Activated T-cell treated with anti-CD3 and anti-CD28 coated beads, Interleukin-2, amount 50 U/mL, for 72 hours (primary cell): ENCODE data around the gene SLC35E2B. TPM values are rescaled to one million over a fixed set of nuclear protein-coding genes. Genes with fewer than 3 reads are reported as not detected.
A peak's percentile ranks its signal among the peaks of the same experiment; 100 is the strongest.

ENCODE experiments used
- ATAC-seq, 2 donors: fragments of 150-1000 bp; cut with Tn5 transposase; replicated peaks in 1 of 2; 2 replicates each; pipeline ENCODE4 v1.10.0; 2021; ENCODE audit warnings: moderate library complexity in 2 of 2, mild to moderate bottlenecking in 1 of 2
- DNase-seq, 2 donors: peaks; one replicate each; pipeline ENCODE4 v3.0.0; 2021 to 2022; ENCODE audit warnings: mixed read lengths in 1 of 2
- H3K27ac Mint-ChIP-seq: one replicate; pipeline ENCODE4 v1.8.0; 2022; ENCODE audit warnings: mild to moderate bottlenecking, moderate library complexity, mixed read lengths
- H3K27me3 Mint-ChIP-seq: one replicate; pipeline ENCODE4 v1.8.0; 2022; ENCODE audit warnings: low read depth, mixed read lengths
- H3K36me3 Mint-ChIP-seq, 2 donors: one replicate each; pipeline ENCODE4 v1.8.0; 2022; ENCODE audit warnings: mixed read lengths in 2 of 2, mild to moderate bottlenecking in 1 of 2; ENCODE audit not compliant: insufficient read depth in 2 of 2
- H3K4me1 Mint-ChIP-seq: one replicate; pipeline ENCODE4 v1.8.0; 2022; ENCODE audit warnings: low read depth, mixed read lengths
- H3K4me3 Mint-ChIP-seq, 2 donors: one replicate each; pipeline ENCODE4 v1.8.0; 2022; ENCODE audit warnings: mild to moderate bottlenecking in 2 of 2, mixed read lengths in 2 of 2, moderate library complexity in 2 of 2
- H3K9me3 Mint-ChIP-seq, 2 donors: one replicate each; pipeline ENCODE4 v1.8.0; 2022; ENCODE audit warnings: mixed read lengths in 2 of 2
- total RNA-seq, 2 donors: library from RNA; stranded (reverse); gene quantifications; one replicate each; pipeline ENCODE4 v1.2.3, GENCODE V29; 2022

The SLC35E2B gene
- total RNA-seq, 2 donors from 2014 or later: 42.0 to 43.1 TPM

- ATAC-seq: no peak
- H3K4me1 Mint-ChIP-seq: peaks cover 16% of the 10 kb centered on the region
- no peak overlapping the region for H3K4me3 Mint-ChIP-seq
- no peaks in the 10 kb centered on the region for H3K9me3 Mint-ChIP-seq
- no peak overlapping the region for H3K27ac Mint-ChIP-seq
- peaks cover 0 to 4% of the 10 kb centered on the region in 2 donors for H3K36me3 Mint-ChIP-seq
- DNase-seq: no peak
- H3K27me3 Mint-ChIP-seq: no peaks in the 10 kb centered on the region
Measured at GRCh38 chr1:1618396-1619068, 74.1 kb downstream of the SLC35E2B start.

GRCh38 chr1:1617925-1618324 lies 74.7 kb downstream of the SLC35E2B start:
- Mint-ChIP-seq H3K9me3 (no peaks in the 10 kb centered on the region), H3K36me3 (peaks cover 0 to 4% of the 10 kb centered on the region in 2 donors), H3K4me3 (peak overlapping the region in 1 of 2 donors; percentile 10), H3K4me1 (peaks cover 19% of the 10 kb centered on the region), H3K27ac (no peak overlapping the region), H3K27me3 (no peaks in the 10 kb centered on the region)
- DNase-seq (no peak), ATAC-seq (no peak)

DNA sequence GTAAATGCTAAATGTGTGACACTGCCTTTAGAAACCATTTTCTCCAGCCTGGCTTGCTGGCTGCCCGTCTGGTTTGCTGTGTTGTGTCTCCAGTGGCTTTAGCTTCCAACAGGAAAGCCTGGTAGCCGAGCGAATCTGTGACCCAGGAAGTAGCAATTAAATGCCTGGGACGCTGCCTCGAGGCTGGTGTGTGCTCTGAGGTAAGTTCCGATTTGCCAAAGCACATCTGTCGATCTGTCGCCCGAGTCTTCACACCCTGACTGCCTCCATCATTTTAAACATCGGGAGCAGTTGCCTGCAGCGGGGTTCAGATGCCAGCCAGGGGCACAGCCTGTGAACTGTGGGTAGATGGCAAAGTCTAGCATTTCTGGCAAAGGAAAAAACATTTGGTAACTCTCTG lies 75.1 kb downstream of the SLC35E2B start:
- Mint-ChIP-seq H3K27ac (peak overlapping the region; percentile 3), H3K36me3 (peaks cover 0 to 4% of the 10 kb centered on the region in 2 donors), H3K4me1 (peaks cover 19% of the 10 kb centered on the region), H3K9me3 (no peaks in the 10 kb centered on the region), H3K27me3 (no peaks in the 10 kb centered on the region), H3K4me3 (peak overlapping the region; percentile 86)
- ATAC-seq (no peak), DNase-seq (no peak)

DNA sequence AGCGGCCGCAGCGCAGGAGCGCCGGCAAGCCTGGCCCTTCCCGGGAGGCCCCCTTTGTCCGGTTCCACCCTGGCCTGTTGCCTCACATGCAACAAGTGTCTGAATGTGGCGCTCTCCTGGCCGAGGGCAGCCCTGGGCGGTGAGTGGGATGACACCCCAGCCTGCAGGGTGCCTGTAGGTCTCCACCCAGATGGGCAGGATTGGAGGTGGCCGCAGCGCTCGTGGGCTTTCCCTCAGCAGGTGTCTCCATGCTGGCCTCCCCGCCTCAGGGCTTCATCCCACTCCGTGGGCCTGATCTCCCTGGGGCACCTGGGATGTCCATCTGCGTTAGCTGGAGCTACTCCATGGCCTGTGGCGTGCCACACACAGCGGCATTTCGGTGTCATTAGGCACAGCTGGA lies 75.8 kb downstream of the SLC35E2B start:
- Mint-ChIP-seq H3K4me1 (peaks cover 19% of the 10 kb centered on the region), H3K27me3 (no peaks in the 10 kb centered on the region), H3K9me3 (no peaks in the 10 kb centered on the region), H3K36me3 (peaks cover 0 to 4% of the 10 kb centered on the region in 2 donors), H3K4me3 (peak overlapping the region; percentile 86), H3K27ac (peak overlapping the region; percentile 87)
- DNase-seq: no peak
- ATAC-seq: no peak

GRCh38 chr1:1616045-1616790 lies 76.4 kb downstream of the SLC35E2B start:
- DNase-seq: peak; percentile 62 to 70
- peaks cover 19% of the 10 kb centered on the region for H3K4me1 Mint-ChIP-seq
- H3K36me3 Mint-ChIP-seq: peaks cover 0 to 4% of the 10 kb centered on the region in 2 donors
- peak overlapping the region; percentile 87 for H3K27ac Mint-ChIP-seq
- H3K27me3 Mint-ChIP-seq: no peaks in the 10 kb centered on the region
- peak; percentile 26 to 36 for ATAC-seq
- no peaks in the 10 kb centered on the region for H3K9me3 Mint-ChIP-seq
- peak overlapping the region; percentile 86 for H3K4me3 Mint-ChIP-seq

GRCh38 chr1:1615256-1616044 lies 77.1 kb downstream of the SLC35E2B start, which contains the start of gene MIB2:
MIB2 (plus strand) TSS chr1:1615500; CDS start chr1:1623453, 7,953 bp downstream.
- Mint-ChIP-seq H3K9me3 (no peaks in the 10 kb centered on the region), H3K36me3 (peaks cover 0 to 4% of the 10 kb centered on the region in 2 donors), H3K4me1 (peaks cover 19% of the 10 kb centered on the region), H3K27ac (peak within 1 kb of the TSS; percentile 97), H3K4me3 (peak within 1 kb of the TSS; percentile 96 to 100), H3K27me3 (no peaks in the 10 kb centered on the region)
- DNase-seq (peak; percentile 98 to 99), ATAC-seq (peak; percentile 86 to 87)

- Mint-ChIP-seq H3K9me3 (no peaks in the 10 kb centered on the region), H3K4me1 (peaks cover 19% of the 10 kb centered on the region), H3K27ac (peak overlapping the region; percentile 97), H3K27me3 (no peaks in the 10 kb centered on the region), H3K36me3 (peaks cover 0 to 4% of the 10 kb centered on the region in 2 donors), H3K4me3 (peak overlapping the region; percentile 96 to 100)
- ATAC-seq: no peak
- DNase-seq: no peak
Measured at GRCh38 chr1:1614954-1615255, 77.7 kb downstream of the SLC35E2B start.

DNA sequence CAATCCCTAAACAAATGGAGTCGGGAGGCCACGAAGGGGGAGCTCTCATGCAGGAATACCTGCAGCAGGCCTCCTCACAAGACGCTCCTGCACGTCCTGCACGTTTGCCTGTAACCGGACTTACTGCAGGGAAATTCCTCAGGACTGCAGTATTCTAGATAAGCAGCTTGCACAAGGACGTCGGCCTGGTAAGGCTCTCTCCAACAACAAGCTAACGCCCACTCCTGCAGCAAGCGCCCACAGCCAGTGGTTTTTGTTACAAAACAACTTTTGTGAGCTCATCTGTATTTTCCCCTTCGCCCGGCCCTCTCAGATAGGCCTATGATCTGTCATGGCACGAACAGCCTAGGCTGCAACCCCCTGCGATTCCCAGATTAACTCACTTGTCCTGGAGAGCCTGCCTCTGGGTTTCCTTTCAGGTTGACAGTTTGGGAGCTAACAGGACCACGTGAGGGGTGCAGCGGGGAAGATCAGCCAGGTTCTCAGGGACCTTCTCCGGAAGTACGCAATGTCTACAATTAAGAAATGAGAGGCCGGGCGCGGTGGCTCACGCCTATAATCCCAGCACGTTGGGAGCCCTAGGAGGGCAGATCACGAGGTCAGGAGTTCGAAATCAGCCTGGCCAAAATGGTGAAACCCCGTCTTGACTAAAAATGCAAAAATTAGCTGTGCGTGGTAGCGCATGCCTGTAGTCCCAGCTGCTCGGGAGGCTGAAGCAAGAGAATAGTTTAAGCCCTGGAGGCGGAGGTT lies 78.2 kb downstream of the SLC35E2B start:
- no peaks in the 10 kb centered on the region for H3K9me3 Mint-ChIP-seq
- ATAC-seq (peak; percentile 6 to 11), DNase-seq (peak; percentile 58 to 75)
- H3K36me3 Mint-ChIP-seq: peaks cover 0 to 4% of the 10 kb centered on the region in 2 donors
- H3K27me3 Mint-ChIP-seq: no peaks in the 10 kb centered on the region
- peak overlapping the region; percentile 96 to 100 for H3K4me3 Mint-ChIP-seq
- H3K27ac Mint-ChIP-seq: peak overlapping the region; percentile 97
- H3K4me1 Mint-ChIP-seq: peaks cover 19% of the 10 kb centered on the region

DNA sequence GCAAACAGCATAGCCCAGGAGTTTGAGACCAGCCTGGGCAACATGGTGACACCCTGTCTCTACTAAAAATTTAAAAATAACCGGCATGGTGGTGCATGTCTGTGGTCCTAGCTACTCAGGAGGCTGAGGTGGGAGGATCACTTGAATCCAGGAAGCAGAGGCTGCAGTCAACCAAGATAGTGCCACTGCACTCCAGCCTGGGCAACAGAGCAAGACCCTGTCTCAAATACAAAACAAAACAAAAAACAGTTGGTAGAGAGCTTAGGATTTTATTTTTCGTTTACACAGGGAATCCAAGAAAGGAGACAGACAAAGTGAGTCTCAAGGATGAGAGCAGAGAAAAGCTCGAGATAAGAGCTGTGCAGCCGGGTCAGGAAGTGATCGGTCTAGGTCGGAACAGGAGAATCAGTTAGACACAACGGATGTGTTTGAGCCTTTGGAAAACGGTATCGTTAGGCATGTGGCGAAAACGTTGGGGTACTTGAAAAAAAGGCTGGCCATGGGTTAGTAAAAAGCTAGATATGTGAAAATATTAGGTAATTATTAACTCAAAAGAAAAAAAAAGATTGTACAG lies 79.0 kb downstream of the SLC35E2B start:
- no peak for DNase-seq
- ATAC-seq: no peak
- Mint-ChIP-seq H3K27ac (peak overlapping the region; percentile 40), H3K36me3 (peaks cover 0 to 4% of the 10 kb centered on the region in 2 donors), H3K27me3 (no peaks in the 10 kb centered on the region), H3K4me1 (peaks cover 19% of the 10 kb centered on the region), H3K4me3 (peak overlapping the region; percentile 96 to 100), H3K9me3 (no peaks in the 10 kb centered on the region)

- no peak overlapping the region for H3K4me3 Mint-ChIP-seq
- H3K27ac Mint-ChIP-seq: no peak overlapping the region
Measured at GRCh38 chr1:1612104-1612400, 80.5 kb downstream of the SLC35E2B start.

GRCh38 chr1:1610796-1611195 lies 81.8 kb downstream of the SLC35E2B start:
- H3K4me3 Mint-ChIP-seq: no peak overlapping the region
- no peaks in the 10 kb centered on the region for H3K27me3 Mint-ChIP-seq
- no peak overlapping the region for H3K27ac Mint-ChIP-seq
- H3K4me1 Mint-ChIP-seq: peaks cover 32% of the 10 kb centered on the region
- DNase-seq: no peak
- no peak for ATAC-seq
- peaks cover 0 to 4% of the 10 kb centered on the region in 2 donors for H3K36me3 Mint-ChIP-seq
- H3K9me3 Mint-ChIP-seq: no peaks in the 10 kb centered on the region

More at GRCh38 chr1:1612104-1612400, 80.5 kb downstream of the SLC35E2B start:
- H3K4me1 Mint-ChIP-seq: peaks cover 27% of the 10 kb centered on the region
- no peaks in the 10 kb centered on the region for H3K9me3 Mint-ChIP-seq
- H3K36me3 Mint-ChIP-seq: peaks cover 0 to 4% of the 10 kb centered on the region in 2 donors
- ATAC-seq (no peak), DNase-seq (no peak)
- no peaks in the 10 kb centered on the region for H3K27me3 Mint-ChIP-seq

DNA sequence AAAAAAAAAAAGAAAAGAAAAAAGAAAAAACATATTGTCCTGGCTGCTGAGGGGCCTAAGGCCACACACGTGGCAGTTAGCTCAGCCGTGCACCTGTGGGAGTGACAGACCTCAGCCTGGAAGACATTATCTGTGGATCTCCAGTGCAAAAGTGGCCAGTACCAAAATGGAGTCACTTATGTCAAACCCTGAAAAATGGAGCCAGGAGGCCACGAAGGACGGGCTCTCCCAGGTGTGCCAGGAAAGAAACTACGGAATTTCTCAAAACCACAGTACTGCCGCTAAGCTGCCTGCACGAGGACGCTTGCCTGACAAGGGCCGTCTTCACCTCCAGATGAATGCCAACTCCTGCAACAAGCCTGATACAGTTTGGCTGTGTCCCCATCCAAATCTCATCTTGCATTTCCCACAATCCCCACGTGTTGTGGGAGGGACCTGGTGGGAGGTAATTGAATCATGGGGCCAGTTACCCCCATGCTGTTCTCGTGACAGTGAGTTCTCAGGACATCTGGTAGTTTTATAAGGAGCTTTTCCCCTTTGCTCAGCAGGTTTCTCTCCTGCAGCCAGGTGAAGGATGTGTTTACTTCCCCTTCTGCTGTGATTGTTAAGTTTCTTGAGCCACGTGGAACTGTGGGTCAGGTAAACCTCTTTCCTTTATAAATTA lies 82.6 kb downstream of the SLC35E2B start:
- Mint-ChIP-seq H3K4me3 (no peak overlapping the region), H3K27ac (no peak overlapping the region), H3K4me1 (peaks cover 30% of the 10 kb centered on the region), H3K9me3 (no peaks in the 10 kb centered on the region), H3K36me3 (peaks cover 0 to 4% of the 10 kb centered on the region in 2 donors), H3K27me3 (no peaks in the 10 kb centered on the region)
- no peak for ATAC-seq
- no peak for DNase-seq
